Neural progenitor cell (in vitro differentiated cells): ENCODE results near the gene GABRB1. TPM values are rescaled to one million over a fixed set of nuclear protein-coding genes. Genes with fewer than 3 reads are reported as not detected.

Experiments
- DNase-seq: peaks from one replicate; pipeline ENCODE4 v3.0.0-alpha.2; 2016; ENCODE audit warnings: low spot score
- H2AFZ ChIP-seq: fragments of 200-600 bp; sonication (generic); replicated peaks from 2 replicates; pipeline ENCODE4 v1.6.1; 2016; ENCODE audit warnings: antibody characterized with exemption
- H3F3A ChIP-seq: fragments of 200-600 bp; sonication (generic); 2 replicates; pipeline ENCODE4 v1.6.1; 2016; ENCODE audit warnings: antibody characterized with exemption, low read depth
- H3K27ac ChIP-seq: fragments of 200-600 bp; sonication (generic); 2 replicates; pipeline ENCODE4 v1.5.1; 2016; ENCODE audit warnings: mild to moderate bottlenecking
- H3K27me3 ChIP-seq: fragments of 200-600 bp; sonication (generic); 2 replicates; pipeline ENCODE4 v1.6.1; 2016; ENCODE audit warnings: mild to moderate bottlenecking, moderate library complexity
- H3K36me3 ChIP-seq: fragments of 200-600 bp; sonication (generic); 2 replicates; pipeline ENCODE4 v1.5.1; 2016
- H3K4me1 ChIP-seq: fragments of 200-600 bp; sonication (generic); 2 replicates; pipeline ENCODE4 v1.6.1; 2016; ENCODE audit warnings: mixed run types
- H3K4me2 ChIP-seq: fragments of 200-600 bp; sonication (generic); 2 replicates; pipeline ENCODE4 v1.6.1; 2016
- H3K4me3 ChIP-seq: fragments of 200-600 bp; sonication (generic); 2 replicates; pipeline ENCODE4 v1.5.1; 2016
- H3K79me2 ChIP-seq: fragments of 200-600 bp; sonication (generic); 2 replicates; pipeline ENCODE4 v1.6.1; 2016; ENCODE audit warnings: low read depth
- H3K9ac ChIP-seq: fragments of 200-600 bp; sonication (generic); 2 replicates; pipeline ENCODE4 v1.6.1; 2016
- H3K9me3 ChIP-seq: fragments of 200-600 bp; sonication (generic); 2 replicates; pipeline ENCODE4 v1.5.1; 2016; ENCODE audit warnings: low read depth
- H4K20me1 ChIP-seq: fragments of 200-600 bp; sonication (generic); 2 replicates; pipeline ENCODE4 v1.6.1; 2016; ENCODE audit warnings: low read depth
- H3K27ac Mint-ChIP-seq: 3 replicates; pipeline ENCODE4 v1.8.0; 2021; ENCODE audit warnings: mixed read lengths
- H3K27me3 Mint-ChIP-seq: 2 replicates; pipeline ENCODE4 v1.8.0; 2022; ENCODE audit warnings: low read depth, mild to moderate bottlenecking, inconsistent platforms, moderate library complexity, mixed read lengths; ENCODE audit not compliant: insufficient read depth
- H3K36me3 Mint-ChIP-seq: 3 replicates; pipeline ENCODE4 v1.8.0; 2021; ENCODE audit warnings: mixed read lengths
- H3K4me1 Mint-ChIP-seq: 3 replicates; pipeline ENCODE4 v1.8.0; 2021; ENCODE audit warnings: mixed read lengths
- H3K4me3 Mint-ChIP-seq: 3 replicates; pipeline ENCODE4 v1.8.0; 2021; ENCODE audit warnings: mild to moderate bottlenecking, moderate library complexity, mixed read lengths
- H3K9me3 Mint-ChIP-seq: 3 replicates; pipeline ENCODE4 v1.8.0; 2020; ENCODE audit warnings: mixed read lengths
- CTCF ChIP-seq: fragments of 200-600 bp; sonication (generic); IDR thresholded peaks from 2 replicates; pipeline ENCODE4 v1.5.1; 2017; ENCODE audit warnings: antibody characterized with exemption, mild to moderate bottlenecking
- EZH2 ChIP-seq: fragments of 200-600 bp; sonication (generic); IDR thresholded peaks from 2 replicates; pipeline ENCODE4 v1.6.1; 2017; ENCODE audit warnings: antibody characterized with exemption, mild to moderate bottlenecking, moderate library complexity
- EZH2phosphoT487 ChIP-seq: fragments of 200-600 bp; sonication (generic); IDR thresholded peaks from 2 replicates; pipeline ENCODE4 v1.6.1; 2017; ENCODE audit warnings: antibody characterized with exemption
- total RNA-seq: library from RNA; depleted of rRNA; stranded (reverse); fragments of >200 nt; gene quantifications from 2 replicates; pipeline ENCODE4 v1.2.3, GENCODE V29; 2015; ENCODE audit warnings: low replicate concordance

Gene GABRB1
- total RNA-seq, 1 donor from 2014 or later = not detected

- Histone ChIP-seq H3K9ac (no peak overlapping the region), H3K36me3 (no peaks in the 10 kb centered on the region), H3K9me3 (no peaks in the 10 kb centered on the region), H3K4me2 (no peak overlapping the region), H3K4me3 (no peak overlapping the region), H3F3A (no peaks in the 10 kb centered on the region), H3K27ac (no peak overlapping the region), H4K20me1 (no peaks in the 10 kb centered on the region), H3K79me2 (no peaks in the 10 kb centered on the region), H3K27me3 (no peaks in the 10 kb centered on the region), H2AFZ (no peak overlapping the region), H3K4me1 (no peaks in the 10 kb centered on the region)
- TF ChIP-seq EZH2 (no peak), CTCF (no peak), EZH2phosphoT487 (no peak)
- H3K36me3 Mint-ChIP-seq = no peaks in the 10 kb centered on the region
- H3K4me1 Mint-ChIP-seq = no peaks in the 10 kb centered on the region
- H3K9me3 Mint-ChIP-seq = no peaks in the 10 kb centered on the region
- no peak for DNase-seq
- H3K4me3 Mint-ChIP-seq = no peak overlapping the region
- H3K27me3 Mint-ChIP-seq = no peaks in the 10 kb centered on the region
- H3K27ac Mint-ChIP-seq = no peak overlapping the region
Measured at GRCh38 chr4:47444031-47444430, 412.7 kb downstream of the GABRB1 start.

- Histone ChIP-seq H3K4me1 (no peaks in the 10 kb centered on the region), H3K4me3 (no peak overlapping the region), H3F3A (no peaks in the 10 kb centered on the region), H3K9me3 (no peaks in the 10 kb centered on the region), H3K27me3 (no peaks in the 10 kb centered on the region), H4K20me1 (no peaks in the 10 kb centered on the region), H3K9ac (no peak overlapping the region), H3K27ac (no peak overlapping the region), H3K79me2 (no peaks in the 10 kb centered on the region), H3K4me2 (no peak overlapping the region), H3K36me3 (no peaks in the 10 kb centered on the region), H2AFZ (no peak overlapping the region)
- no peak overlapping the region for H3K27ac Mint-ChIP-seq
- TF ChIP-seq EZH2phosphoT487 (no peak), CTCF (no peak), EZH2 (no peak)
- no peaks in the 10 kb centered on the region for H3K4me1 Mint-ChIP-seq
- no peaks in the 10 kb centered on the region for H3K9me3 Mint-ChIP-seq
- H3K36me3 Mint-ChIP-seq = peaks cover 9% of the 10 kb centered on the region
- DNase-seq = no peak
- H3K27me3 Mint-ChIP-seq = no peaks in the 10 kb centered on the region
- H3K4me3 Mint-ChIP-seq = no peak overlapping the region
Measured at GRCh38 chr4:47451657-47452056, 420.3 kb downstream of the GABRB1 start.

GRCh38 chr4:47462799-47463234 is 431.4 kb downstream of the GABRB1 start:
- peaks cover 23% of the 10 kb centered on the region for H3K79me2 ChIP-seq
- no peaks in the 10 kb centered on the region for H3K4me1 ChIP-seq
- H3K9ac ChIP-seq = peak overlapping the region; percentile 44
- H2AFZ ChIP-seq = peak overlapping the region; percentile 90
- H4K20me1 ChIP-seq = peaks cover 4% of the 10 kb centered on the region
- Mint-ChIP-seq H3K4me3 (peak overlapping the region; percentile 89), H3K27me3 (no peaks in the 10 kb centered on the region), H3K9me3 (no peaks in the 10 kb centered on the region), H3K27ac (no peak overlapping the region), H3K36me3 (peaks cover 10% of the 10 kb centered on the region), H3K4me1 (peaks cover 24% of the 10 kb centered on the region)
- H3K4me3 ChIP-seq = peak overlapping the region; percentile 89
- H3K27ac ChIP-seq = peak overlapping the region; percentile 34
- TF ChIP-seq EZH2 (no peak), EZH2phosphoT487 (no peak)
- H3F3A ChIP-seq = peaks cover 8% of the 10 kb centered on the region
- H3K9me3 ChIP-seq = no peaks in the 10 kb centered on the region
- no peak for DNase-seq
- H3K27me3 ChIP-seq = no peaks in the 10 kb centered on the region
- peak overlapping the region; percentile 78 for H3K4me2 ChIP-seq
- H3K36me3 ChIP-seq = peaks cover 8% of the 10 kb centered on the region

GRCh38 chr4:47463235-47463956 is 432.0 kb downstream of the GABRB1 start, which contains the start of gene COMMD8:
Gene COMMD8, minus strand, starts transcription at chr4:47463702. Its CDS starts 51 bp downstream, at chr4:47463651.
- peak within 1 kb of the TSS; percentile 34 for H3K27ac ChIP-seq
- peak within 1 kb of the TSS; percentile 89 for H3K4me3 Mint-ChIP-seq
- no peak within 1 kb of the TSS for H3K27ac Mint-ChIP-seq

More at GRCh38 chr4:47463235-47463956, 432.0 kb downstream of the GABRB1 start, which contains the start of gene COMMD8:
- Mint-ChIP-seq H3K4me1 (peaks cover 24% of the 10 kb centered on the region), H3K27me3 (no peaks in the 10 kb centered on the region), H3K36me3 (peaks cover 10% of the 10 kb centered on the region), H3K9me3 (no peaks in the 10 kb centered on the region)
- peak; percentile 99 for DNase-seq
- Histone ChIP-seq H3K4me1 (no peaks in the 10 kb centered on the region), H3K79me2 (peaks cover 23% of the 10 kb centered on the region), H3K9me3 (no peaks in the 10 kb centered on the region), H3F3A (peaks cover 8% of the 10 kb centered on the region), H3K36me3 (peaks cover 8% of the 10 kb centered on the region), H3K4me3 (peak within 1 kb of the TSS; percentile 89), H4K20me1 (peaks cover 4% of the 10 kb centered on the region), H3K27me3 (no peaks in the 10 kb centered on the region), H3K4me2 (peak within 1 kb of the TSS; percentile 78), H3K9ac (peak within 1 kb of the TSS; percentile 44), H2AFZ (peak within 1 kb of the TSS; percentile 90)
- TF ChIP-seq EZH2 (no peak), CTCF (peak; percentile 46)
